GM13976 (cell line): ENCODE data around the gene ANTXR1.

Source experiments
- DNase-seq: peaks from one replicate; pipeline ENCODE4 v3.0.0; 2012; ENCODE audit warnings: low spot score
- CTCF ChIP-seq: IDR thresholded peaks from 2 replicates; pipeline ENCODE4 v1.5.1; 2012; ENCODE audit warnings: borderline replicate concordance, mild to moderate bottlenecking; ENCODE audit not compliant: insufficient read depth; ENCODE audit errors: extremely low read depth, missing control alignments, control extremely low read depth
- in situ Hi-C: fragments of 300-500 bp; cut with MboI; formaldehyde crosslinking; loops from one replicate; pipeline ENCODE4 v1.12.0; 2022; ENCODE audit warnings: low sequenced_read_pairs, mixed read lengths, inconsistent platforms; ENCODE audit not compliant: unreplicated experiment

The ANTXR1 gene

GRCh38 chr2:69118609-69119008 is 105.6 kb downstream of the ANTXR1 start:
- no peak for DNase-seq
- in situ Hi-C loops, result no loop called here
- no peak for TF ChIP-seq CTCF

- no peak for DNase-seq
- in situ Hi-C loops, result no loop called here
- TF ChIP-seq CTCF, result no peak
Observed at GRCh38 chr2:69119104-69119894, 106.3 kb downstream of the ANTXR1 start.

- no peak for DNase-seq
- no peak for TF ChIP-seq CTCF
- in situ Hi-C loops, result no loop called here
Observed at GRCh38 chr2:69122271-69122670, 109.3 kb downstream of the ANTXR1 start.

GRCh38 chr2:69123182-69123581 is 110.2 kb downstream of the ANTXR1 start:
- in situ Hi-C loops, result no loop called here
- no peak for DNase-seq
- TF ChIP-seq CTCF, result no peak

GRCh38 chr2:69124343-69124742 is 111.4 kb downstream of the ANTXR1 start:
- no peak for TF ChIP-seq CTCF
- DNase-seq, result no peak
- in situ Hi-C loops, result no loop called here

- DNase-seq, result no peak
- TF ChIP-seq CTCF, result no peak
- in situ Hi-C loops, result no loop called here
Observed at GRCh38 chr2:69125816-69126215, 112.8 kb downstream of the ANTXR1 start.

- no peak for TF ChIP-seq CTCF
- DNase-seq, result no peak
- in situ Hi-C loops, result no loop called here
Observed at GRCh38 chr2:69126341-69126740, 113.4 kb downstream of the ANTXR1 start.
